ENCODE measurements around the gene P2RX6. TPM values are rescaled to one million over a fixed set of nuclear protein-coding genes. Genes with fewer than 3 reads are reported as not detected.

The P2RX6 gene
- total and polyA plus RNA-seq, 7 donors = under 0.01 to 2.0 (median 1.1) TPM; not detected in 1

- Histone ChIP-seq H3K27ac (no peak overlapping the region), H3K4me1 (peaks cover 0 to 24% (median 19%) of the 10 kb centered on the region in 4 donors), H3K4me3 (no peak overlapping the region), H3K27me3 (no peaks in the 10 kb centered on the region), H3K9me3 (no peaks in the 10 kb centered on the region), H3K36me3 (no peaks in the 10 kb centered on the region)
- TF ChIP-seq POLR2A (IDR thresholded peaks at IDR 0.05) = no peak
- 71 to 83% methylated on average over 6 of the region's 6 CpGs for WGBS, 2 donors
- DNase-seq = no peak
- intact Hi-C loops (cut with DNase I) = no loop called here
Measured at GRCh38 chr22:21042978-21043859, 28.3 kb downstream of the P2RX6 start.

- Histone ChIP-seq H3K4me3 (peak overlapping the region in 1 of 4 donors; percentile 44), H3K27me3 (no peaks in the 10 kb centered on the region), H3K27ac (peak overlapping the region in 1 of 4 donors; percentile 45), H3K36me3 (no peaks in the 10 kb centered on the region), H3K4me1 (peaks cover 0 to 24% (median 18%) of the 10 kb centered on the region in 4 donors), H3K9me3 (no peaks in the 10 kb centered on the region)
- intact Hi-C loops (cut with DNase I) = no loop called here
- no peak for DNase-seq
- TF ChIP-seq POLR2A (IDR thresholded peaks at IDR 0.05) = no peak
- TF ChIP-seq EP300 (IDR thresholded peaks at IDR 0.05) = no peak
- TF ChIP-seq POLR2AphosphoS5 (IDR thresholded peaks at IDR 0.05) = no peak
- TF ChIP-seq CTCF (IDR thresholded peaks at IDR 0.05) = no peak
- WGBS, 2 donors = 81 to 88% methylated on average over 15 of the region's 15 CpGs
Measured at GRCh38 chr22:21043860-21044535, 29.0 kb downstream of the P2RX6 start.

GRCh38 chr22:21044931-21045584, 30.1 kb downstream of the P2RX6 start:
- peak overlapping the region; percentile 16 to 54 (median 48) for H3K4me3 ChIP-seq
- peak overlapping the region in 2 of 4 donors; percentile 45 to 48 for H3K27ac ChIP-seq
- H3K9me3 ChIP-seq = no peaks in the 10 kb centered on the region
- intact Hi-C loops (cut with DNase I) = loop anchor here (5.0 kb wide), 1 partner anchor 43 kb away; the partner anchor contains the start of gene THAP7
- no peaks in the 10 kb centered on the region for H3K27me3 ChIP-seq
- peaks cover 0 to 24% (median 18%) of the 10 kb centered on the region in 4 donors for H3K4me1 ChIP-seq
- WGBS, 2 donors = 18 to 20% methylated on average over 15 of the region's 15 CpGs
- no peak for TF ChIP-seq POLR2AphosphoS5 (IDR thresholded peaks at IDR 0.05)
- no peak for TF ChIP-seq CTCF (IDR thresholded peaks at IDR 0.05)
- no peak for TF ChIP-seq POLR2A (IDR thresholded peaks at IDR 0.05)
- no peak for TF ChIP-seq EP300 (IDR thresholded peaks at IDR 0.05)
- no peaks in the 10 kb centered on the region for H3K36me3 ChIP-seq
- no peak for DNase-seq

- Histone ChIP-seq H3K27me3 (no peaks in the 10 kb centered on the region), H3K36me3 (no peaks in the 10 kb centered on the region), H3K4me3 (peak within 1 kb of the TSS; percentile 16 to 54 (median 48)), H3K4me1 (peaks cover 0 to 24% (median 18%) of the 10 kb centered on the region in 4 donors), H3K9me3 (no peaks in the 10 kb centered on the region), H3K27ac (peak within 1 kb of the TSS in 3 of 4 donors; percentile 12 to 48 (median 45))
- peak; percentile 94 for DNase-seq
- WGBS, 2 donors = 6 to 8% methylated on average over 47 of the region's 47 CpGs
- TF ChIP-seq CTCF (IDR thresholded peaks at IDR 0.05) (no peak), EP300 (IDR thresholded peaks at IDR 0.05) (no peak)
- intact Hi-C loops (cut with DNase I) = loop anchor here (5.0 kb wide), 1 partner anchor 43 kb away; the partner anchor contains the start of gene THAP7
Measured at GRCh38 chr22:21045585-21046294, 30.8 kb downstream of the P2RX6 start, which contains the start of gene LRRC74B. LRRC74B (plus strand) TSS chr22:21045946; CDS start chr22:21045987, 41 bp downstream.
